Hepatocyte (in vitro differentiated cells): Measurements from ENCODE around the gene ZNF566. TPM values are rescaled to one million over a fixed set of nuclear protein-coding genes. Genes with fewer than 3 reads are reported as not detected.
"Not testable (repeated sequence)": the region's sequence is repeated elsewhere in the genome, so short reads cannot be mapped to it uniquely, and the experiment has no call there.

Experiments used
- DNase-seq: peaks from one replicate; pipeline ENCODE4 v3.0.0-alpha.2; 2016; ENCODE audit warnings: low spot score
- H2AFZ ChIP-seq: fragments of 200-600 bp; sonication (generic); 2 replicates; pipeline ENCODE4 v1.6.0; 2016; ENCODE audit warnings: antibody characterized with exemption, mild to moderate bottlenecking
- H3K27ac ChIP-seq: fragments of 200-600 bp; sonication (generic); 2 replicates; pipeline ENCODE4 v1.5.1; 2016; ENCODE audit warnings: mild to moderate bottlenecking
- H3K27me3 ChIP-seq: fragments of 200-600 bp; sonication (generic); 2 replicates; pipeline ENCODE4 v1.6.1; 2016
- H3K36me3 ChIP-seq: fragments of 200-600 bp; sonication (generic); replicated peaks from 2 replicates; pipeline ENCODE4 v1.5.1; 2016; ENCODE audit warnings: low read depth; ENCODE audit not compliant: insufficient read depth
- H3K4me1 ChIP-seq: fragments of 200-600 bp; sonication (generic); 2 replicates; pipeline ENCODE4 v1.5.1; 2016; ENCODE audit warnings: mild to moderate bottlenecking, moderate library complexity; ENCODE audit not compliant: insufficient read depth
- H3K4me2 ChIP-seq: fragments of 200-600 bp; sonication (generic); 2 replicates; pipeline ENCODE4 v1.6.0; 2016
- H3K4me3 ChIP-seq: fragments of 200-600 bp; sonication (generic); 2 replicates; pipeline ENCODE4 v1.5.1; 2016; ENCODE audit warnings: mild to moderate bottlenecking
- H3K79me2 ChIP-seq: fragments of 200-600 bp; sonication (generic); 2 replicates; pipeline ENCODE4 v1.6.0; 2017; ENCODE audit warnings: mild to moderate bottlenecking
- H3K9me2 ChIP-seq: fragments of 200-600 bp; sonication (generic); replicated peaks from 2 replicates; pipeline ENCODE4 v1.6.0; 2017; ENCODE audit warnings: mild to moderate bottlenecking; ENCODE audit not compliant: insufficient read depth
- H3K9me3 ChIP-seq: fragments of 200-600 bp; sonication (generic); 2 replicates; pipeline ENCODE4 v1.5.1; 2016; ENCODE audit warnings: low read depth, mild to moderate bottlenecking
- H4K20me1 ChIP-seq: fragments of 200-600 bp; sonication (generic); 2 replicates; pipeline ENCODE4 v1.6.0; 2016; ENCODE audit warnings: mild to moderate bottlenecking; ENCODE audit not compliant: insufficient read depth, poor library complexity, severe bottlenecking
- CTCF ChIP-seq: fragments of 200-600 bp; sonication (generic); IDR thresholded peaks from 2 replicates; pipeline ENCODE4 v1.5.1; 2016; ENCODE audit warnings: antibody characterized with exemption, mild to moderate bottlenecking; ENCODE audit not compliant: poor library complexity
- EZH2 ChIP-seq: fragments of 200-600 bp; sonication (generic); IDR thresholded peaks from 2 replicates; pipeline ENCODE4 v1.6.1; 2016; ENCODE audit warnings: antibody characterized with exemption, mild to moderate bottlenecking, borderline replicate concordance
- EZH2phosphoT487 ChIP-seq: fragments of 200-600 bp; sonication (generic); IDR thresholded peaks from one replicate; pipeline ENCODE4 v1.6.1; 2018; ENCODE audit warnings: antibody characterized with exemption, mild to moderate bottlenecking, low read depth, moderate library complexity; ENCODE audit not compliant: unreplicated experiment, severe bottlenecking
- WGBS: methylation state at CpG from one replicate; pipeline ENCODE4 v1.1.6; 2016; ENCODE audit warnings: low lambda C conversion rate; ENCODE audit errors: missing lambda C conversion rate; 5-methylcytosine and 5-hydroxymethylcytosine counted together
- polyA plus RNA-seq: library from polyadenylated mRNA; unstranded; fragments of >200 nt; fragmentation: Nextera tagmentation; extraction: Ambion mirVana; gene quantifications from 2 replicates; pipeline ENCODE4 v1.2.1, GENCODE V29; 2016
- total RNA-seq: library from RNA; depleted of rRNA; stranded (reverse); fragments of >200 nt; gene quantifications from 2 replicates; pipeline ENCODE4 v1.2.3, GENCODE V29; 2014

The ZNF566 gene
- total and polyA plus RNA-seq, 2 experiments from 2014 or later: 4.0 to 12.7 TPM

- H3K79me2 ChIP-seq: no peaks in the 10 kb centered on the region
- H3K9me3 ChIP-seq: peaks cover 4% of the 10 kb centered on the region
- no peak overlapping the region for H3K4me3 ChIP-seq
- H3K27ac ChIP-seq: no peak overlapping the region
- no peak for TF ChIP-seq EZH2phosphoT487
- no peak for TF ChIP-seq EZH2
- TF ChIP-seq CTCF: no peak
- WGBS: 92% methylated on average over 17 of the region's 17 CpGs
- no peaks in the 10 kb centered on the region for H3K27me3 ChIP-seq
- no peak overlapping the region for H3K4me2 ChIP-seq
- no peaks in the 10 kb centered on the region for H4K20me1 ChIP-seq
- no peaks in the 10 kb centered on the region for H3K36me3 ChIP-seq
- no peak for DNase-seq
- H3K4me1 ChIP-seq: no peaks in the 10 kb centered on the region
- no peaks in the 10 kb centered on the region for H3K9me2 ChIP-seq
- H2AFZ ChIP-seq: no peak overlapping the region
Observed at GRCh38 chr19:36497001-36497400, 7.6 kb upstream of the ZNF566 start.

GRCh38 chr19:36492689-36493453 lies 3.5 kb upstream of the ZNF566 start:
- H3K4me1 ChIP-seq, H3K9me3 ChIP-seq, H3K4me2 ChIP-seq, H3K27ac ChIP-seq, H3K4me3 ChIP-seq, H2AFZ ChIP-seq, H3K9me2 ChIP-seq, H4K20me1 ChIP-seq, H3K27me3 ChIP-seq, H3K36me3 ChIP-seq: not testable (repeated sequence)
- TF ChIP-seq CTCF: peak; percentile 38
- 67% methylated on average over 18 of the region's 18 CpGs for WGBS
- peak; percentile 41 for DNase-seq
- H3K79me2 ChIP-seq: peaks cover 10% of the 10 kb centered on the region

- not testable (repeated sequence) for DNase-seq, H3K27me3 ChIP-seq, H3K9me3 ChIP-seq, H3K27ac ChIP-seq, H2AFZ ChIP-seq, H3K9me2 ChIP-seq, H4K20me1 ChIP-seq, H3K4me3 ChIP-seq, H3K4me1 ChIP-seq, H3K36me3 ChIP-seq, H3K4me2 ChIP-seq
- peaks cover 29% of the 10 kb centered on the region for H3K79me2 ChIP-seq
- WGBS: over 99% methylated on average over 21 of the region's 29 CpGs
Observed at GRCh38 chr19:36490846-36491245, 1.5 kb upstream of the ZNF566 start.

DNA sequence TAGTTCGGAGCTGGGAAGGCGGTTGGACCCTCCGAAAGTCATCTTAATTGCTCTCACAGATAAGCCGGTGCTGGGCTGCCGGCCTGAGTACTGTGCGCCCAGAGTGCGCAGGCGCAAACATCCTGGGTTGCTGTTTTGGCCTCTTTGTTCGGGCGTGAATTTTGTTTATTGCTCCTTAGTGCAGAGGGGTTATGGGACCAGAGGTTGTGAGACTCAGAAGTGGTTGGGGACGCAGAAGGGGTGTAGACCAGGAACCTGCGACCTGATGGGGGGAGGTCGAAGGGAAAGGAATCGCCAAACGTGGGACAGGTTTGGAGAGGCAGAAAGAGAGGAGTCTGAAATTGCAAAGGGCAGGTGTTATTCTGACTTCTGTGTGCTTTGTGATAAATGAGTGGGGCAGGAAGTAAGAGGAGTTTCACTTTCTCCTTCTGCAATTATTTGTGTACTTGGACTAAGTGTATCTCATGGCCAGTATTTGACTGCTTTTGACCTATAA lies 607 bp upstream of the ZNF566 start:
- peak; percentile 91 for DNase-seq
- 18% methylated on average over 15 of the region's 15 CpGs for WGBS
- peaks cover 6% of the 10 kb centered on the region for H3K4me1 ChIP-seq

More for the DNA sequence above, 607 bp upstream of the ZNF566 start:
- Histone ChIP-seq H3K4me3 (peak overlapping the region; percentile 72), H3K27me3 (no peaks in the 10 kb centered on the region), H3K9me2 (no peaks in the 10 kb centered on the region), H3K36me3 (no peaks in the 10 kb centered on the region), H3K27ac (peak overlapping the region; percentile 99), H3K9me3 (no peaks in the 10 kb centered on the region), H3K79me2 (peaks cover 38% of the 10 kb centered on the region), H2AFZ (peak overlapping the region; percentile 93), H4K20me1 (no peaks in the 10 kb centered on the region), H3K4me2 (peak overlapping the region; percentile 87)
- TF ChIP-seq EZH2phosphoT487 (no peak), CTCF (no peak), EZH2 (no peak)
